Measurements from ENCODE around the gene TPP2. TPM values are rescaled to one million over a fixed set of nuclear protein-coding genes. Genes with fewer than 3 reads are reported as not detected.

Gene TPP2
- total RNA-seq, 2 experiments from 2014 or later = 31.1 to 36.3 TPM

DNA sequence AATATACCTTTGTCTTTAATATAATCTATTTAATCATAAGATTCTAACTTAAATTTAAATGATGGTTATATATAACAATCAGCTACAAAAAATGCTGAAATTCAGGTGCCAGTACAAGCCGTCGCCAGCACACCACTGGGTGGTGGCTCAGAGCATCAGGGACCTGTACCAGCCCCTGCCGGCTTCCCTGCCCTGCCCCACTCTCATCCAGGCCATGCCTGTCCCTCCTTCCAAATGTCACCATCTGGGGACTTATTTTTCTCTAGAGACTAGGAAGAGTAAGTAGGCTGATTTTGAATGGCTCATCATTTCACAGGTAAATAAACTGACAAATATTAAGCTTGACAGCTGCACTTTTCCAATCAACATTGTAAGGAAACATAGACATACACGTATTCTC is 96.5 kb downstream of the TPP2 start:
- no peaks in the 10 kb centered on the region for H3K9me3 ChIP-seq (ENCODE audit: low read length)
- H4K20me1 ChIP-seq (ENCODE audit: insufficient read depth, low read length) = no peaks in the 10 kb centered on the region
- no peaks in the 10 kb centered on the region for H3K79me2 ChIP-seq (ENCODE audit: insufficient read depth, low read depth, low read length)
- intact Hi-C loops (cut with micrococcal nuclease; ENCODE audit: unreplicated experiment) = no loop called here
- H3K4me3 ChIP-seq (ENCODE audit: low read depth, low read length, poor library complexity, severe bottlenecking) = no peak overlapping the region
- H2AFZ ChIP-seq (ENCODE audit: low read length) = no peak overlapping the region
- no peaks in the 10 kb centered on the region for H3K36me3 ChIP-seq (ENCODE audit: insufficient read depth, low read length)
- BruUV-seq (replicated peaks) = no TSS peak
- CTCF ChIA-PET (ENCODE audit: unreplicated experiment) = no interaction called here
- no peaks in the 10 kb centered on the region for H3K9me2 ChIP-seq (ENCODE audit: insufficient read depth, low read length)
- POLR2A ChIA-PET = interaction anchor here (0.6 to 1.4 kb wide), 2 partner anchors 17 to 127 kb away, joined by 3 to 4 read pairs; no protein-coding TSS in a partner anchor
- no peak overlapping the region for H3K27ac ChIP-seq (ENCODE audit: low read depth, low read length, poor library complexity, severe bottlenecking)
- no peak for DNase-seq (ENCODE audit: low spot score)
- no peak for TF ChIP-seq CTCF (conservative IDR thresholded peaks at IDR 0.05; ENCODE audit: low read length)
- TF ChIP-seq EZH2phosphoT487 (IDR thresholded peaks at IDR 0.05; ENCODE audit: borderline replicate concordance, low read depth, low read length) = no peak
- H3K4me1 ChIP-seq (ENCODE audit: insufficient read depth, low read length, poor library complexity, severe bottlenecking) = no peaks in the 10 kb centered on the region
- no peak overlapping the region for H3K4me2 ChIP-seq (ENCODE audit: low read length)

GRCh38 chr13:102693776-102694175 is 97.0 kb downstream of the TPP2 start:
- H3K79me2 ChIP-seq (ENCODE audit: insufficient read depth, low read depth, low read length) = no peaks in the 10 kb centered on the region
- no TSS peak for BruUV-seq (replicated peaks)
- TF ChIP-seq EZH2phosphoT487 (IDR thresholded peaks at IDR 0.05; ENCODE audit: borderline replicate concordance, low read depth, low read length) = no peak
- no peak for TF ChIP-seq CTCF (conservative IDR thresholded peaks at IDR 0.05; ENCODE audit: low read length)
- H2AFZ ChIP-seq (ENCODE audit: low read length) = no peak overlapping the region
- DNase-seq (ENCODE audit: low spot score) = no peak
- ChIA-PET CTCF (ENCODE audit: unreplicated experiment) (no interaction called here), POLR2A (interaction anchor here (1.2 kb wide), 1 partner anchor 28 kb away, joined by 3 read pairs; no protein-coding TSS in a partner anchor)
- H3K36me3 ChIP-seq (ENCODE audit: insufficient read depth, low read length) = no peaks in the 10 kb centered on the region
- H4K20me1 ChIP-seq (ENCODE audit: insufficient read depth, low read length) = no peaks in the 10 kb centered on the region
- H3K4me2 ChIP-seq (ENCODE audit: low read length) = no peak overlapping the region
- H3K9me2 ChIP-seq (ENCODE audit: insufficient read depth, low read length) = no peaks in the 10 kb centered on the region
- no peaks in the 10 kb centered on the region for H3K9me3 ChIP-seq (ENCODE audit: low read length)
- intact Hi-C loops (cut with micrococcal nuclease; ENCODE audit: unreplicated experiment) = no loop called here
- no peak overlapping the region for H3K27ac ChIP-seq (ENCODE audit: low read depth, low read length, poor library complexity, severe bottlenecking)
- H3K4me3 ChIP-seq (ENCODE audit: low read depth, low read length, poor library complexity, severe bottlenecking) = no peak overlapping the region
- no peaks in the 10 kb centered on the region for H3K4me1 ChIP-seq (ENCODE audit: insufficient read depth, low read length, poor library complexity, severe bottlenecking)

DNA sequence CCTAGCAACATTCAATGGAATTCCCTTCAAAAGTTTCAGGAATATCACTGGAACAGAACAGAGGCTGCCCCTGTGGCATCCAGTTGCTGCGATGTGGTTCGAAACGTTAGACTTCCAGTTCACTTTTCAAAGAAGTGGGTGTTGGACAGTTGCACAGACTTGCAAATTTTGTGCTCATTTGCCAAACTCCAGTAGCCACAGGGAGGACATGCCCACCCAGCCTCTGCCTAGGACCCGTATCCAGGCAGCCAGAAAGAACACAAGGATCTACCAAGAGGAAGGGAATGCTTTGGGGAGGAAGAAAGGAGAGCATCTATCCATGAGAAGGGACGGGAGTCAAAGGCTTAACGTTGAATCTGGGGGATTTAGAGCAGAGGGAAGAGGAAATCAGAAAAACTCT is 98.2 kb downstream of the TPP2 start, which contains the start of gene METTL21C:
Gene METTL21C, minus strand, starts transcription at position 108 of the 400 bp plus-strand sequence. CDS start 546 bp downstream, outside the sequence.
- Histone ChIP-seq H4K20me1 (ENCODE audit: insufficient read depth, low read length) (no peaks in the 10 kb centered on the region), H2AFZ (ENCODE audit: low read length) (no peak within 1 kb of the TSS), H3K79me2 (ENCODE audit: insufficient read depth, low read depth, low read length) (no peaks in the 10 kb centered on the region), H3K9me3 (ENCODE audit: low read length) (no peaks in the 10 kb centered on the region), H3K4me1 (ENCODE audit: insufficient read depth, low read length, poor library complexity, severe bottlenecking) (no peaks in the 10 kb centered on the region), H3K4me2 (ENCODE audit: low read length) (no peak within 1 kb of the TSS), H3K27ac (ENCODE audit: low read depth, low read length, poor library complexity, severe bottlenecking) (no peak within 1 kb of the TSS), H3K4me3 (ENCODE audit: low read depth, low read length, poor library complexity, severe bottlenecking) (no peak within 1 kb of the TSS), H3K9me2 (ENCODE audit: insufficient read depth, low read length) (no peaks in the 10 kb centered on the region), H3K36me3 (ENCODE audit: insufficient read depth, low read length) (no peaks in the 10 kb centered on the region)
- DNase-seq (ENCODE audit: low spot score) = no peak
- ChIA-PET POLR2A (interaction anchor here (1.2 kb wide), 1 partner anchor 29 kb away, joined by 3 read pairs; no protein-coding TSS in a partner anchor), CTCF (ENCODE audit: unreplicated experiment) (no interaction called here)
- intact Hi-C loops (cut with micrococcal nuclease; ENCODE audit: unreplicated experiment) = no loop called here
- BruUV-seq (replicated peaks) = no TSS peak
- no peak for TF ChIP-seq EZH2phosphoT487 (IDR thresholded peaks at IDR 0.05; ENCODE audit: borderline replicate concordance, low read depth, low read length)
- no peak for TF ChIP-seq CTCF (conservative IDR thresholded peaks at IDR 0.05; ENCODE audit: low read length)
